Measurements from ENCODE around the gene FBXL17. TPM values are rescaled to one million over a fixed set of nuclear protein-coding genes. Genes with fewer than 3 reads are reported as not detected.

The FBXL17 gene
- total RNA-seq, 4 donors from 2014 or later, result 10.7 to 31.6 (median 22.1) TPM

DNA sequence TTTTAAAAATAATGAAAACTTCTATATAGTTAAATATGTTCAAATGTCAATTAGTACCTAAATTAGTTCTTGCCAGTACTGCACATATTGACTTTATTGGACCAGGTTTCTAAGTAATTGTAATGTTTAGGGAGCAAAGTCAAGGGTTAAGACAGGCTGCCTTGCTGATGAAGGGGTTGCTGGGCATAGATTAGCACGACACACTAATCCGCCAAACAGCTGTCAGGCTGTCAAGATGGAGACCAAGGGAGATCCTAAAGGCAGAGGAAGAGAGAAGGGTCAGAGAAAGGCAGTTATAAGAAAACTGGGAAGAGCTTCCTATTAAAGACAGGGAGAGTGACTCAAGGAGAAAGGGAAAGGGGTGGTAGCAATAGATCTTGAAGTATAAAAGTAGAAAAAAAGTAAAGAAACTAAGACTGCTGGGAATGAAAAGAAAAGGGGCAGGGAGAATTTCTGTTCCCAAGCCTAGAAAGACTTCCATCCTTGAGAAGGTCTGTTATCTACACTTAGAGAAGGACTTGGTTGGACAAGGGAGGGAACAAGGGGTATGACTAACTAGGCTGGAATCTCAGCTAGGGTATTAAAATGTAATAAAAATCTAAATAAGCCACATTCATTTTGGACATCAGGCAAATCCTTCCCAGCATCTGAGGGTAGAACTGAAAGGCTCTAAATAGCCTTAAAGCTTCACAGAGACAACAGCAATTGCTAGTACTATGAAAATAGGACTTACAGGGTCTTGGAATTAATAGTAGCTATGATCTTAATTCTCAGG lies 188.7 kb downstream of the FBXL17 start:
- H3K27me3 ChIP-seq, result no peaks in the 10 kb centered on the region
- no peak overlapping the region for H3K4me3 ChIP-seq
- TF ChIP-seq POLR2A (IDR thresholded peaks at IDR 0.05) (no peak), CTCF (IDR thresholded peaks at IDR 0.05) (no peak)
- no peaks in the 10 kb centered on the region for H3K36me3 ChIP-seq
- no peak for DNase-seq
- H3K4me1 ChIP-seq, result no peaks in the 10 kb centered on the region
- H3K9me3 ChIP-seq, result no peaks in the 10 kb centered on the region
- no peak overlapping the region for H3K27ac ChIP-seq

DNA sequence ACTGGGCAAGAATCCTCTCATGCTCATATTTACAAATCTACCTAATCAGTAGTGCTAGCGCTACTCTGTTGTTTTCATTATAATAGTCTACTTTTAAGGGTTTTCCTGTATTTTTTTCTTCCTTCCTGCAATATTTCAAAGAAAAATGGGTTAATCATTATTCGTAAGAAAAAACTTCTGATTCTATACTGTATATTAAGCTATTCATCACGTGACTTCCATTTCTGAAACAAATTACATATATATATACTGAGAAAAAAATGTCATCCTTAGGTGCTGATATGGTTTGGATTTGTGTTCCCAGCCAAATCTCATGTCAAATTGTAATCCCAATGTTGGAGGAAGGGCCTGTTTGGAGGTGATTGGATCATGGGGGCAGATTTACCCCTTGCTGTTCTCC lies 197.0 kb downstream of the FBXL17 start:
- TF ChIP-seq POLR2A (IDR thresholded peaks at IDR 0.05) (no peak), CTCF (IDR thresholded peaks at IDR 0.05) (no peak)
- no peak overlapping the region for H3K4me3 ChIP-seq
- H3K27me3 ChIP-seq, result no peaks in the 10 kb centered on the region
- no peaks in the 10 kb centered on the region for H3K4me1 ChIP-seq
- no peaks in the 10 kb centered on the region for H3K9me3 ChIP-seq
- no peak for DNase-seq
- no peaks in the 10 kb centered on the region for H3K36me3 ChIP-seq
- H3K27ac ChIP-seq, result no peak overlapping the region

DNA sequence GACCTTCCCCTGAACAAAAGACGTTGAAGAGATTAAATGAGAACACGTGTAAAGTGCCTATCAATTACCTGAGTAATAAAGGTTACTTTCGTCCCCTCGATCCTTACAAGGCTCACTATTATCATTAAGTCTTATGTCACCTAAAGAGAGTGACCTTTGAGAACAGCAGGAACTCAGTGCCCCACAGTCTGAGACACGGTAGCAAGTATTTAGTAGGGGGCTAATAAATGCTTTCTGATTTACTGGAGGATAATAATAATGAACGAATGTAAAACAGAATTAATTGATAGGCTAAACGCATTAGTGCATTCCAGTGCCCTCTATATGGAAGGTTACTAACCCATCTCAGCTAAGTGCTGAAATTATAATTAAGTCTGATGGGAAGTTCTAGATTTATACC lies 199.9 kb downstream of the FBXL17 start:
- Histone ChIP-seq H3K36me3 (no peaks in the 10 kb centered on the region), H3K27me3 (no peaks in the 10 kb centered on the region), H3K4me3 (no peak overlapping the region), H3K9me3 (no peaks in the 10 kb centered on the region), H3K27ac (no peak overlapping the region), H3K4me1 (no peaks in the 10 kb centered on the region)
- no peak for DNase-seq
- TF ChIP-seq POLR2A (IDR thresholded peaks at IDR 0.05) (no peak), CTCF (IDR thresholded peaks at IDR 0.05) (no peak)

GRCh38 chr5:108174286-108174685 lies 207.6 kb downstream of the FBXL17 start:
- Histone ChIP-seq H3K36me3 (no peaks in the 10 kb centered on the region), H3K4me1 (no peaks in the 10 kb centered on the region), H3K4me3 (no peak overlapping the region), H3K27me3 (no peaks in the 10 kb centered on the region), H3K9me3 (no peaks in the 10 kb centered on the region), H3K27ac (no peak overlapping the region)
- no peak for DNase-seq
- TF ChIP-seq POLR2A (IDR thresholded peaks at IDR 0.05) (no peak), CTCF (IDR thresholded peaks at IDR 0.05) (no peak)

- no peak overlapping the region for H3K4me3 ChIP-seq
- H3K4me1 ChIP-seq, result no peaks in the 10 kb centered on the region
- H3K27me3 ChIP-seq, result no peaks in the 10 kb centered on the region
- no peaks in the 10 kb centered on the region for H3K9me3 ChIP-seq
- DNase-seq, result no peak
- no peaks in the 10 kb centered on the region for H3K36me3 ChIP-seq
- no peak for TF ChIP-seq CTCF (IDR thresholded peaks at IDR 0.05)
- TF ChIP-seq POLR2A (IDR thresholded peaks at IDR 0.05), result no peak
- no peak overlapping the region for H3K27ac ChIP-seq
Measured at GRCh38 chr5:108171759-108172158, 210.1 kb downstream of the FBXL17 start.

Measured in Peyer's patch (tissue), 4 donors.